SK-N-SH treated with all-trans-retinoic acid at 6 μM for 48 hours (cell line): ENCODE data around the gene UGT1A4.

ENCODE experiments used
- ARNTL ChIP-seq: fragments of 450-650 bp; formaldehyde crosslinking; IDR thresholded peaks from 2 replicates; pipeline ENCODE4 v1.5.0; 2020; ENCODE audit warnings: low read depth, mild to moderate bottlenecking, moderate library complexity, borderline replicate concordance
- BACH2 ChIP-seq: fragments of 250-450 bp; sonication (Bioruptor Pico); IDR thresholded peaks from 2 replicates; pipeline ENCODE4 v1.9.0; 2021; ENCODE audit warnings: mild to moderate bottlenecking, borderline replicate concordance
- CSDC2 ChIP-seq: fragments of 250-450 bp; sonication (Bioruptor Pico); IDR thresholded peaks from 2 replicates; pipeline ENCODE4 v1.5.0; 2020; ENCODE audit warnings: mild to moderate bottlenecking, moderate library complexity
- CSRNP3 ChIP-seq: fragments of 250-450 bp; sonication (Bioruptor Pico); IDR thresholded peaks from 2 replicates; pipeline ENCODE4 v1.5.1; 2021; ENCODE audit warnings: mild to moderate bottlenecking, moderate library complexity
- GLIS3 ChIP-seq: fragments of 250-450 bp; sonication (Bioruptor Pico); IDR thresholded peaks from 2 replicates; pipeline ENCODE4 v1.5.0; 2020; ENCODE audit warnings: mild to moderate bottlenecking, moderate library complexity
- OSR1 ChIP-seq: fragments of 250-450 bp; sonication (Bioruptor Pico); IDR thresholded peaks from 2 replicates; pipeline ENCODE4 v1.8.0; 2022; ENCODE audit warnings: moderate library complexity, mild to moderate bottlenecking, inconsistent platforms
- RARB ChIP-seq: fragments of 250-450 bp; sonication (Bioruptor Pico); IDR thresholded peaks from 2 replicates; pipeline ENCODE4 v1.8.0; 2021; ENCODE audit warnings: mild to moderate bottlenecking, moderate library complexity
- TCF4 ChIP-seq: fragments of 250-450 bp; sonication (Bioruptor Pico); IDR thresholded peaks from 2 replicates; pipeline ENCODE4 v1.8.0; 2021; ENCODE audit warnings: mild to moderate bottlenecking, moderate library complexity, borderline replicate concordance
- TOX ChIP-seq: fragments of 250-450 bp; sonication (Bioruptor Pico); IDR thresholded peaks from 2 replicates; pipeline ENCODE4 v1.8.0; 2021; ENCODE audit warnings: mild to moderate bottlenecking, moderate library complexity, borderline replicate concordance
- ZNF565 ChIP-seq: fragments of 450-650 bp; formaldehyde crosslinking; conservative IDR thresholded peaks from 2 replicates; pipeline ENCODE4 v1.5.0; 2020; ENCODE audit warnings: low read depth, mild to moderate bottlenecking, moderate library complexity
- ZNF70 ChIP-seq: fragments of 450-650 bp; formaldehyde crosslinking; IDR thresholded peaks from 2 replicates; pipeline ENCODE4 v1.5.0; 2020; ENCODE audit warnings: mild to moderate bottlenecking, moderate library complexity
- TF ChIP-seq, protein P1 (sequence below): fragments of 250-450 bp; sonication (Bioruptor Pico); IDR thresholded peaks from 2 replicates; pipeline ENCODE4 v1.8.0; 2020; ENCODE audit warnings: mild to moderate bottlenecking, moderate library complexity, borderline replicate concordance

DNA sequence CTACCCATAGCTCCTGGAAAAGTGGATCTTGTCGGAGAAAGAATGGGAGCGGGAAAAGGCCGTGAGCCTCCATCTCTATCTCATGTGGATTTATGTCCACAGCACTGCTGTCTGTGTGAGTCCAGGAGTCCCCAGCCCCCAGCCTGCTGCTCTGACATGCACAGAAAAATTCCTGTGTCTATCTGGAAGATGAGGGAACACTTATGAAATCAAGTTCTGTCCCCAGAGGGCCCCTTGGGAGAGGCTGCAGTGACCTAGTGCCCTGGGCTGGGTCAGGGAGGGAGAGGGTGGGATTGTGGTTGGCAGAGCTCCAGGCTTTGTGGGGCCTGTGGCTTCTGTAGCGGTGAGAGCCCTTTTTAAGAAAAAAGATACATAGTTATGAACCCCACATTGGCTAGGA, 98.2 kb downstream of the UGT1A4 start:
- TF ChIP-seq BACH2 (CRISPR knock-in tag) (no peak), TCF4 (CRISPR knock-in tag) (no peak), OSR1 (no peak), GLIS3 (CRISPR knock-in tag) (no peak), TOX (no peak), ARNTL (CRISPR knock-in tag) (no peak), ZNF70 (CRISPR knock-in tag) (no peak), CSRNP3 (no peak), ZNF565 (CRISPR knock-in tag) (no peak), RARB (no peak), CSDC2 (CRISPR knock-in tag) (no peak)
- TF ChIP-seq, protein P1, sequence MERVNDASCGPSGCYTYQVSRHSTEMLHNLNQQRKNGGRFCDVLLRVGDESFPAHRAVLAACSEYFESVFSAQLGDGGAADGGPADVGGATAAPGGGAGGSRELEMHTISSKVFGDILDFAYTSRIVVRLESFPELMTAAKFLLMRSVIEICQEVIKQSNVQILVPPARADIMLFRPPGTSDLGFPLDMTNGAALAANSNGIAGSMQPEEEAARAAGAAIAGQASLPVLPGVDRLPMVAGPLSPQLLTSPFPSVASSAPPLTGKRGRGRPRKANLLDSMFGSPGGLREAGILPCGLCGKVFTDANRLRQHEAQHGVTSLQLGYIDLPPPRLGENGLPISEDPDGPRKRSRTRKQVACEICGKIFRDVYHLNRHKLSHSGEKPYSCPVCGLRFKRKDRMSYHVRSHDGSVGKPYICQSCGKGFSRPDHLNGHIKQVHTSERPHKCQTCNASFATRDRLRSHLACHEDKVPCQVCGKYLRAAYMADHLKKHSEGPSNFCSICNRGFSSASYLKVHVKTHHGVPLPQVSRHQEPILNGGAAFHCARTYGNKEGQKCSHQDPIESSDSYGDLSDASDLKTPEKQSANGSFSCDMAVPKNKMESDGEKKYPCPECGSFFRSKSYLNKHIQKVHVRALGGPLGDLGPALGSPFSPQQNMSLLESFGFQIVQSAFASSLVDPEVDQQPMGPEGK (CRISPR knock-in tag): no peak
